Adrenal gland (tissue), 5 donors: Measurements from ENCODE around the gene ZNF608.

ENCODE experiments used
- CTCF ChIP-seq, 6 experiments: fragments of 450-650 bp in 4 of 6; fragments of 200-600 bp in 2 of 6; sonication (generic) in 1 of 6; IDR thresholded peaks; 1 replicate in 5 of 6; 2 replicates in 1 of 6; pipeline versions ENCODE4 v1.5.1 to v1.8.0; 2016 to 2021; ENCODE audit warnings: antibody characterized with exemption in 6 of 6, mild to moderate bottlenecking in 2 of 6, moderate library complexity in 1 of 6
- POLR2A ChIP-seq, 2 donors: fragments of 450-650 bp; IDR thresholded peaks; one replicate each; pipeline ENCODE4 v1.6.1; 2017; ENCODE audit warnings: antibody characterized with exemption in 2 of 2, mild to moderate bottlenecking in 2 of 2, moderate library complexity in 1 of 2
- donor health status: DM: no; HTN: no; CAD: no.

GRCh38 chr5:124701873-124702425 lies 44.5 kb downstream of the ZNF608 start:
- TF ChIP-seq POLR2A (IDR thresholded peaks at IDR 0.05) = no peak
- TF ChIP-seq CTCF (IDR thresholded peaks at IDR 0.05) = no peak
